IMR-90 (cell line): ENCODE data around the gene AZIN2. TPM values are rescaled to one million over a fixed set of nuclear protein-coding genes. Genes with fewer than 3 reads are reported as not detected.

ENCODE experiments used
- ATAC-seq: fragments of 200-7000 bp; cut with Tn5 transposase; 2 replicates; pipeline ENCODE4 v1.9.1; 2020; ENCODE audit warnings: low read depth, mild to moderate bottlenecking, moderate library complexity
- BruUV-seq: library from RNA; stranded (reverse); fragments of 400-500 nt; replicated peaks from 2 replicates; lab custom pipeline; 2021; lab: Mats Ljungman, UMichigan
- CTCF ChIA-PET: fragments of 300-600 bp; formaldehyde crosslinking; extraction: SDS; loops from one replicate; lab custom pipeline; 2021; ENCODE audit warnings: antibody characterized with exemption; lab: Yijun Ruan, JAX
- POLR2A ChIA-PET: fragments of 300-600 bp; sonication (Branson Sonifier 250); formaldehyde crosslinking; loops from one replicate; lab custom pipeline; 2022; ENCODE audit warnings: antibody characterized with exemption; ENCODE audit not compliant: unreplicated experiment; lab: Charles Lee
- DNase-seq: peaks from one replicate; pipeline ENCODE4 v3.0.0; 2013
- H2AFZ ChIP-seq: replicated peaks from 2 replicates; pipeline ENCODE3; 2013; ENCODE audit warnings: low read length, mild to moderate bottlenecking; ENCODE audit not compliant: poor library complexity
- H2AK5ac ChIP-seq: 2 replicates; pipeline ENCODE4 v1.6.1; 2013; ENCODE audit warnings: low read depth, low read length, inconsistent platforms
- H2AK9ac ChIP-seq: replicated peaks from 2 replicates; pipeline ENCODE3; 2013; ENCODE audit warnings: mild to moderate bottlenecking, low read depth, low read length, moderate library complexity; ENCODE audit not compliant: poor library complexity
- H2BK120ac ChIP-seq: 2 replicates; pipeline ENCODE4 v1.6.1; 2013; ENCODE audit warnings: low read depth, low read length, inconsistent platforms
- H2BK15ac ChIP-seq: 3 replicates; pipeline ENCODE4 v1.6.1; 2013; ENCODE audit warnings: low read depth, low read length, inconsistent platforms
- H2BK20ac ChIP-seq: 2 replicates; pipeline ENCODE4 v1.6.1; 2013; ENCODE audit warnings: low read depth, mild to moderate bottlenecking, inconsistent platforms, low read length, moderate library complexity
- H2BK5ac ChIP-seq: 2 replicates; pipeline ENCODE4 v1.6.1; 2013; ENCODE audit warnings: mild to moderate bottlenecking, low read depth, low read length, inconsistent platforms; ENCODE audit not compliant: poor library complexity, severe bottlenecking
- H3K14ac ChIP-seq: replicated peaks from 2 replicates; pipeline ENCODE4 v1.6.1; 2013; ENCODE audit warnings: low read depth, low read length, inconsistent platforms
- H3K18ac ChIP-seq: 2 replicates; pipeline ENCODE4 v1.6.1; 2013; ENCODE audit warnings: low read depth, low read length, control low read depth
- H3K23ac ChIP-seq: 2 replicates; pipeline ENCODE4 v1.6.1; 2013; ENCODE audit warnings: low read depth, low read length, inconsistent platforms
- H3K27ac ChIP-seq: 2 replicates; pipeline ENCODE4 v1.5.1; 2013; ENCODE audit warnings: mild to moderate bottlenecking, control low read depth, low read length; ENCODE audit not compliant: insufficient read depth
- H3K27me3 ChIP-seq: 2 replicates; pipeline ENCODE4 v1.6.1; 2013; ENCODE audit warnings: low read length; ENCODE audit not compliant: control insufficient read depth, insufficient read depth
- H3K36me3 ChIP-seq: 2 replicates; pipeline ENCODE4 v1.6.1; 2013; ENCODE audit warnings: low read length, mixed read lengths; ENCODE audit not compliant: control insufficient read depth, insufficient read depth
- H3K4ac ChIP-seq: 2 replicates; pipeline ENCODE4 v1.6.1; 2013; ENCODE audit warnings: low read depth, low read length, inconsistent platforms
- H3K4me1 ChIP-seq: 2 replicates; pipeline ENCODE4 v1.6.1; 2013; ENCODE audit warnings: low read length, mixed read lengths; ENCODE audit not compliant: control insufficient read depth, insufficient read depth
- H3K4me2 ChIP-seq: 2 replicates; pipeline ENCODE4 v1.6.1; 2013; ENCODE audit warnings: low read depth, mild to moderate bottlenecking, control low read depth, low read length, moderate library complexity
- H3K4me3 ChIP-seq: 2 replicates; pipeline ENCODE4 v1.5.1; 2013; ENCODE audit warnings: low read depth, mild to moderate bottlenecking, control low read depth, low read length, moderate library complexity; ENCODE audit not compliant: insufficient read depth
- H3K56ac ChIP-seq: 2 replicates; pipeline ENCODE4 v1.6.1; 2013; ENCODE audit warnings: low read length, inconsistent platforms; ENCODE audit not compliant: insufficient read depth; ENCODE audit errors: extremely low read depth
- H3K79me1 ChIP-seq, 2 experiments: 2 replicates each; pipeline ENCODE4 v1.6.1; 2013; ENCODE audit warnings: low read length in 2 of 2, inconsistent platforms in 1 of 2, low read depth in 1 of 2
- H3K9ac ChIP-seq: 2 replicates; pipeline ENCODE4 v1.6.1; 2013; ENCODE audit warnings: low read depth, low read length, control low read depth
- H3K9me1 ChIP-seq: 2 replicates; pipeline ENCODE4 v1.6.1; 2013; ENCODE audit warnings: low read length, inconsistent platforms; ENCODE audit not compliant: insufficient read depth
- H3K9me3 ChIP-seq: 2 replicates; pipeline ENCODE4 v1.6.1; 2013; ENCODE audit warnings: low read length; ENCODE audit not compliant: control insufficient read depth, insufficient read depth
- H4K20me1 ChIP-seq: 2 replicates; pipeline ENCODE4 v1.6.1; 2013; ENCODE audit warnings: low read length, inconsistent platforms; ENCODE audit not compliant: insufficient read depth
- H4K5ac ChIP-seq: 2 replicates; pipeline ENCODE4 v1.6.1; 2013; ENCODE audit warnings: mild to moderate bottlenecking, low read depth, low read length, control low read depth
- H4K8ac ChIP-seq, 2 experiments: 2 replicates each; pipeline ENCODE4 v1.6.1; 2013; ENCODE audit warnings: low read depth in 2 of 2, low read length in 2 of 2, control low read depth in 1 of 2, inconsistent platforms in 1 of 2
- H4K91ac ChIP-seq: 2 replicates; pipeline ENCODE4 v1.6.1; 2013; ENCODE audit warnings: low read depth, low read length, inconsistent platforms; ENCODE audit not compliant: insufficient read depth
- BHLHE40 ChIP-seq: fragments of 150-350 bp; IDR thresholded peaks from 2 replicates; pipeline ENCODE4 v1.6.1; 2016; ENCODE audit warnings: mild to moderate bottlenecking, low read depth, low read length
- CEBPB ChIP-seq: IDR thresholded peaks from 2 replicates; pipeline ENCODE4 v1.6.1; 2012; ENCODE audit warnings: low read depth, low read length, improper control_type of control experiment
- CHD1 ChIP-seq: IDR thresholded peaks from 2 replicates; pipeline ENCODE4 v1.6.1; 2012; ENCODE audit warnings: low read depth, low read length, improper control_type of control experiment
- CTCF ChIP-seq: conservative IDR thresholded peaks from 2 replicates; pipeline ENCODE4 v1.5.1; 2012; ENCODE audit warnings: mild to moderate bottlenecking, low read depth, low read length, improper control_type of control experiment
- FOS ChIP-seq: fragments of 150-350 bp; IDR thresholded peaks from 2 replicates; pipeline ENCODE4 v1.6.1; 2016; ENCODE audit warnings: low read depth, low read length
- MAFK ChIP-seq: IDR thresholded peaks from 2 replicates; pipeline ENCODE4 v1.6.1; 2012; ENCODE audit warnings: low read depth, low read length, improper control_type of control experiment
- MAZ ChIP-seq: IDR thresholded peaks from 2 replicates; pipeline ENCODE4 v1.6.1; 2012; ENCODE audit warnings: low read depth, mild to moderate bottlenecking, low read length, improper control_type of control experiment, moderate library complexity, borderline replicate concordance
- MXI1 ChIP-seq: IDR thresholded peaks from 2 replicates; pipeline ENCODE4 v1.6.1; 2012; ENCODE audit warnings: low read depth, mild to moderate bottlenecking, low read length, moderate library complexity, borderline replicate concordance
- NFE2L2 ChIP-seq: fragments of 150-350 bp; IDR thresholded peaks from 2 replicates; pipeline ENCODE4 v1.6.1; 2016; ENCODE audit warnings: low read depth, mild to moderate bottlenecking, low read length
- POLR2A ChIP-seq: IDR thresholded peaks from 2 replicates; pipeline ENCODE4 v1.6.1; 2012; ENCODE audit warnings: mild to moderate bottlenecking, low read depth, low read length
- RAD21 ChIP-seq: IDR thresholded peaks from 2 replicates; pipeline ENCODE4 v1.6.1; 2012; ENCODE audit warnings: low read length, improper control_type of control experiment
- RCOR1 ChIP-seq: IDR thresholded peaks from 2 replicates; pipeline ENCODE4 v1.6.1; 2012; ENCODE audit warnings: mild to moderate bottlenecking, low read length, improper control_type of control experiment; ENCODE audit not compliant: insufficient replicate concordance
- RFX5 ChIP-seq: IDR thresholded peaks from 2 replicates; pipeline ENCODE4 v1.8.0; 2012; ENCODE audit warnings: low read depth, mild to moderate bottlenecking, low read length, moderate library complexity
- SMC3 ChIP-seq: fragments of 150-350 bp; IDR thresholded peaks from 2 replicates; pipeline ENCODE4 v1.6.1; 2016; ENCODE audit warnings: low read depth, mild to moderate bottlenecking, antibody characterized with exemption, low read length, moderate library complexity
- USF2 ChIP-seq: fragments of 150-350 bp; IDR thresholded peaks from 2 replicates; pipeline ENCODE4 v1.6.1; 2017; ENCODE audit warnings: mild to moderate bottlenecking, antibody characterized with exemption, low read length, low read depth
- WGBS, 2 experiments: methylation state at CpG; one replicate each; pipeline versions ENCODE4 v1.1.5 to v1.1.7; 2013; ENCODE audit warnings: missing lambda C conversion rate in 2 of 2; ENCODE audit not compliant: insufficient read length in 1 of 2; ENCODE audit errors: extremely low coverage in 2 of 2; 5-methylcytosine and 5-hydroxymethylcytosine counted together
- dilution Hi-C: fragments of 300-500 bp; cut with HindIII; formaldehyde crosslinking; loops from one replicate; pipeline ENCODE4 v1.14.3; 2018; ENCODE audit warnings: low sequenced_read_pairs; ENCODE audit not compliant: unreplicated experiment
- in situ Hi-C: fragments of 300-500 bp; cut with MboI; formaldehyde crosslinking; loops from 3 replicates; pipeline ENCODE4 v1.14.3; 2019; ENCODE audit warnings: low sequenced_read_pairs, inconsistent platforms, mixed read lengths
- intact Hi-C: fragments of 100-400 bp; cut with micrococcal nuclease; formaldehyde crosslinking; loops from 2 replicates; pipeline ENCODE4 v1.10.0; 2022
- polyA plus RNA-seq, 3 experiments: library from polyadenylated mRNA; depleted of rRNA; stranded (reverse); fragments of >200 nt; gene quantifications; 2 replicates each; pipeline ENCODE4 v1.2.3, GENCODE V29; 2012; ENCODE audit warnings: low replicate concordance in 1 of 3
- total RNA-seq: library from RNA; depleted of rRNA; stranded (reverse); fragments of >200 nt; gene quantifications from 2 replicates; pipeline ENCODE4 v1.2.3, GENCODE V29; 2012
- TF ChIP-seq, protein P1 (sequence below): fragments of 150-350 bp; IDR thresholded peaks from 2 replicates; pipeline ENCODE4 v1.6.1; 2016; ENCODE audit warnings: low read depth, mild to moderate bottlenecking, low read length, moderate library complexity, borderline replicate concordance

AZIN2 gene
- total and polyA plus RNA-seq, 2 of the 4 experiments (the other 2 are of a cell fraction) = 4.7 to 8.9 TPM

GRCh38 chr1:33078030-33078591 lies 2.8 kb upstream of the AZIN2 start:
- Histone ChIP-seq H2AK9ac (no peak overlapping the region), H3K79me1 (peaks cover 5 to 17% of the 10 kb centered on the region in 2 experiments; a peak in 2 of 4 replicates), H3K56ac (no peak overlapping the region), H4K91ac (no peak overlapping the region), H2BK15ac (no peak overlapping the region), H3K27ac (no peak overlapping the region), H3K4me2 (no peak overlapping the region), H2BK5ac (no peak overlapping the region), H2BK120ac (no peak overlapping the region), H3K18ac (no peak overlapping the region), H3K9me1 (no peaks in the 10 kb centered on the region), H3K36me3 (no peaks in the 10 kb centered on the region), H2AFZ (no peak overlapping the region), H3K23ac (no peak overlapping the region), H3K4me3 (no peak overlapping the region), H3K4me1 (no peaks in the 10 kb centered on the region; the same call in none of the 2 replicates), H3K9me3 (no peaks in the 10 kb centered on the region), H3K27me3 (no peaks in the 10 kb centered on the region), H3K14ac (no peak overlapping the region), H4K8ac (no peak overlapping the region), H3K4ac (no peak overlapping the region), H4K20me1 (no peaks in the 10 kb centered on the region), H3K9ac (no peak overlapping the region), H4K5ac (no peak overlapping the region), H2AK5ac (no peak overlapping the region), H2BK20ac (no peak overlapping the region)
- no CpG with 5 or more reads among the region's 1 CpG for WGBS, 2 experiments
- ATAC-seq = no peak
- POLR2A ChIA-PET = interaction anchor here (0.7 kb wide), 1 partner anchor 21 kb away, joined by 3 read pairs; no protein-coding TSS in a partner anchor
- dilution Hi-C loops = no loop called here
- intact Hi-C loops = no loop called here
- CTCF ChIA-PET = interaction anchor here (0.5 to 1.3 kb wide), 3 partner anchors 8 to 76 kb away, joined by 3 to 4 read pairs (median 4); no protein-coding TSS in a partner anchor
- no peak for DNase-seq
- in situ Hi-C loops = loop anchor here (25.0 kb wide), 1 partner anchor 534 kb away; no protein-coding TSS in a partner anchor
- TF ChIP-seq CHD1 (no peak), MXI1 (no peak), CTCF (no peak), FOS (no peak), NFE2L2 (no peak), BHLHE40 (no peak), RAD21 (no peak), RCOR1 (no peak), RFX5 (no peak), POLR2A (no peak), CEBPB (no peak), USF2 (no peak), MAZ (no peak), MAFK (no peak), SMC3 (no peak)
- TF ChIP-seq, protein P1, sequence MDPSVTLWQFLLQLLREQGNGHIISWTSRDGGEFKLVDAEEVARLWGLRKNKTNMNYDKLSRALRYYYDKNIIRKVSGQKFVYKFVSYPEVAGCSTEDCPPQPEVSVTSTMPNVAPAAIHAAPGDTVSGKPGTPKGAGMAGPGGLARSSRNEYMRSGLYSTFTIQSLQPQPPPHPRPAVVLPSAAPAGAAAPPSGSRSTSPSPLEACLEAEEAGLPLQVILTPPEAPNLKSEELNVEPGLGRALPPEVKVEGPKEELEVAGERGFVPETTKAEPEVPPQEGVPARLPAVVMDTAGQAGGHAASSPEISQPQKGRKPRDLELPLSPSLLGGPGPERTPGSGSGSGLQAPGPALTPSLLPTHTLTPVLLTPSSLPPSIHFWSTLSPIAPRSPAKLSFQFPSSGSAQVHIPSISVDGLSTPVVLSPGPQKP = no peak
- BruUV-seq = no TSS peak
